T-cell (primary cell): Measurements from ENCODE around the gene CORO1C. TPM values are rescaled to one million over a fixed set of nuclear protein-coding genes. Genes with fewer than 3 reads are reported as not detected.

Experiments
- ATAC-seq, 4 experiments: fragments of 200-7000 bp in 3 of 4; fragments of 150-1000 bp in 1 of 4; cut with Tn5 transposase; replicated peaks in 1 of 4; 1 replicate in 3 of 4; 2 replicates in 1 of 4; pipeline ENCODE4 v1.10.0; 2021; ENCODE audit warnings: moderate library complexity in 3 of 4, mild to moderate bottlenecking in 2 of 4, moderate number of reproducible peaks in 1 of 4
- CTCF ChIA-PET, 2 donors: fragments of 300-600 bp; sonication (Branson Sonifier 250); formaldehyde crosslinking; loops; one replicate each; lab custom pipeline; 2022; ENCODE audit warnings: antibody characterized with exemption in 2 of 2; lab: Charles Lee
- POLR2A ChIA-PET, 2 donors: fragments of 300-600 bp; sonication (Branson Sonifier 250); formaldehyde crosslinking; loops; one replicate each; lab custom pipeline; 2022; ENCODE audit warnings: antibody characterized with exemption in 2 of 2; lab: Charles Lee
- DNase-seq, 35 experiments: peaks; one replicate each; pipeline versions ENCODE4 v3.0.0 to v3.0.0-alpha.2; 2013 to 2023
- H3K27ac ChIP-seq: one replicate; pipeline ENCODE4 v1.5.1; 2013; ENCODE audit warnings: low read length
- H3K27me3 ChIP-seq, 2 experiments: replicated peaks in 1 of 2; 1 replicate in 1 of 2; 2 replicates in 1 of 2; pipeline versions ENCODE4 v1.6.1 to v1.7.0; 2013; ENCODE audit warnings: low read length in 1 of 2, mixed read lengths in 1 of 2; ENCODE audit not compliant: control insufficient read depth in 2 of 2, insufficient read depth in 2 of 2; ENCODE audit errors: extremely low read depth in 1 of 2
- H3K36me3 ChIP-seq, 2 donors: 1 replicate in 1 of 2; 2 replicates in 1 of 2; pipeline versions ENCODE4 v1.6.1 to v1.7.0; 2013; ENCODE audit warnings: low read length in 1 of 2; ENCODE audit not compliant: control insufficient read depth in 2 of 2, insufficient read depth in 1 of 2; ENCODE audit errors: extremely low read depth in 1 of 2
- H3K4me1 ChIP-seq, 2 experiments: 1 replicate in 1 of 2; 2 replicates in 1 of 2; pipeline versions ENCODE4 v1.6.1 to v1.7.0; 2013; ENCODE audit warnings: low read length in 2 of 2, mixed read lengths in 1 of 2; ENCODE audit not compliant: insufficient read depth in 2 of 2, control insufficient read depth in 1 of 2; ENCODE audit errors: extremely low read depth in 1 of 2
- H3K4me3 ChIP-seq, 2 donors: 1 replicate in 1 of 2; 2 replicates in 1 of 2; pipeline versions ENCODE4 v1.5.1 to v1.7.0; 2013; ENCODE audit warnings: mild to moderate bottlenecking in 2 of 2, low read length in 1 of 2, moderate library complexity in 1 of 2; ENCODE audit not compliant: control insufficient read depth in 1 of 2; ENCODE audit errors: extremely low read depth in 1 of 2
- H3K9me3 ChIP-seq: 2 replicates; pipeline ENCODE4 v1.7.0; 2013
- H3K27ac Mint-ChIP-seq, 2 donors: one replicate each; pipeline ENCODE4 v1.8.0; 2020 to 2021; ENCODE audit warnings: mild to moderate bottlenecking in 2 of 2, mixed read lengths in 2 of 2
- H3K27me3 Mint-ChIP-seq, 2 donors: one replicate each; pipeline ENCODE4 v1.8.0; 2021 to 2022; ENCODE audit warnings: mixed read lengths in 2 of 2
- H3K36me3 Mint-ChIP-seq: one replicate; pipeline ENCODE4 v1.8.0; 2021; ENCODE audit warnings: mixed read lengths
- H3K4me1 Mint-ChIP-seq, 3 donors: one replicate each; pipeline ENCODE4 v1.8.0; 2020 to 2022; ENCODE audit warnings: mixed read lengths in 3 of 3, mild to moderate bottlenecking in 1 of 3
- H3K4me3 Mint-ChIP-seq, 3 donors: one replicate each; pipeline ENCODE4 v1.8.0; 2020 to 2022; ENCODE audit warnings: mild to moderate bottlenecking in 3 of 3, mixed read lengths in 3 of 3, moderate library complexity in 3 of 3
- H3K9me3 Mint-ChIP-seq, 3 donors: one replicate each; pipeline ENCODE4 v1.8.0; 2020 to 2022; ENCODE audit warnings: mixed read lengths in 3 of 3
- WGBS: methylation state at CpG from one replicate; pipeline ENCODE4 v1.1.5; 2013; ENCODE audit warnings: missing lambda C conversion rate; ENCODE audit not compliant: insufficient coverage; 5-methylcytosine and 5-hydroxymethylcytosine counted together
- total RNA-seq, 35 experiments: library from RNA in 6 of 35; stranded (reverse) in 6 of 35; fragments of 120-200 nt in 1 of 35; gene quantifications; one replicate each; pipeline versions ENCODE4 v1.2.1 to v1.2.4 and lab custom pipeline; 2013 to 2026

The CORO1C gene
- total RNA-seq, 5 donors from 2014 or later (not counting 1 experiment from before 2014, with no cell fraction given): 7.4 to 11.4 (median 8.7) TPM

DNA sequence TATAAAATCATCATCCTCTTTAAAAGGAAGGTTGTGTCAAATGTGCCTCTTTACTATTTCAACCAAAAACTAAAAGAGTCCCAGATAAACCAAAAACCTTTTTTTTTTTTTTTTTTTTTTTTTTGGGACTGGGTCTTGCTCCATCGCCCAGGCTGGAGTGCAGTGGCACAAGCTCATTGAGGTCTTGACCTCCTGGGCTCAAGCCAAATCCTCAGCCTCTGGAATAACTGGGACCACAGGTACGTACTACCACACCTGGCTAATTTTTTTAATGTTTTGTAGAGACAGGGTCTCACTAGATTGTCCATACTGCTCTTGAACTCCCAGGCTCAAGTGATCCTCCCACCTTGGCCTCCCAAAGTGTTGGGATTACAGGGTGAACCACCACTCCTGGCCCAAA is 81.2 kb downstream of the CORO1C start:
- Histone ChIP-seq H3K9me3 (no peaks in the 10 kb centered on the region), H3K36me3 (peaks cover 0 to 2% of the 10 kb centered on the region in 2 donors), H3K27me3 (no peaks in the 10 kb centered on the region), H3K4me3 (no peak overlapping the region), H3K4me1 (peaks cover 10 to 18% of the 10 kb centered on the region in 2 experiments), H3K27ac (no peak overlapping the region)
- ATAC-seq (no peak), DNase-seq (no peak)
- Mint-ChIP-seq H3K27me3 (no peaks in the 10 kb centered on the region), H3K9me3 (no peaks in the 10 kb centered on the region), H3K27ac (no peak overlapping the region), H3K4me3 (no peak overlapping the region), H3K36me3 (peaks cover 4% of the 10 kb centered on the region), H3K4me1 (peaks cover 22 to 30% (median 24%) of the 10 kb centered on the region in 3 donors)
- CTCF ChIA-PET: interaction anchor here (0.5 to 1.2 kb wide), 7 partner anchors 14 to 505 kb away, joined by 3 to 6 read pairs (median 5); no protein-coding TSS in a partner anchor
- POLR2A ChIA-PET: no interaction called here
- no CpG with 5 or more reads among the region's 2 CpGs for WGBS

DNA sequence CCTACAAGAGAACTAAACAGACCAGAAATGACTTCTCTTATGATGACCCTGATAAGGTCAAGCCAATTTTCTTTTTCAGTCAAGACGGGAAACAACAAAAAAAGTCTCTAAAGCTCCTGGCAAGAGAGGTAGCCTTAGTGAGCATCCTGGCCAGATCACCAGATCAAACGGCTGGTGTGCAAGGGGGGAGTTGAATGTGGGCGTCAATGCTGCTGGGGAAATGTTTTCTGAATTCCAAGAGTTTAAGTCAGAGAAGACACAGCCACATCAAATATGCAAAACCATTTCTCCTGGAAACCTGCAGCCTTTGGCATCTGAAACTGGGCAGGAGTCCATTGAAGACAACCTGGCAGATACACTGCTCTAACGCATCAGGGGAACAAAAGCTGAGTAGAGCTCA is 81.6 kb downstream of the CORO1C start:
- H3K9me3 ChIP-seq: no peaks in the 10 kb centered on the region

DNA sequence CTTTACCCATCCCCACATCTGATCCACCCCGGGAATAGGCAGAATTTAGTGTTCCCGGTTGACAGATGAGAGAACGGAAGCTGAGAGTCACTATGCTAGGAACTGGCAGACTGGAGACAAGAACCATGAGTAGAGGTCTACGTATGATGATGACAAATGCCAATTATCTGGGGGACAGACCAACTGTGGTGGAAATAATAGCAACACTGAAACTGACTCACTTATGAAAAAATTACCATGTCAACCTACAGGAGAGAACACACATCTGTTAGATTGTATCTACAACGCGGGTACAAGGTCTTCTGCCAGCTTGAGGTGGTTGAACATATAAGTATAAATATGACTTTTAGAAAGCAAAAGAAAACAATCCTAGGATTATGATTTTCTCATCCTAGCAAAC is 82.2 kb downstream of the CORO1C start:
- no CpG with 5 or more reads among the region's 6 CpGs for WGBS
- Histone ChIP-seq H3K27ac (no peak overlapping the region), H3K9me3 (no peaks in the 10 kb centered on the region), H3K27me3 (no peaks in the 10 kb centered on the region), H3K36me3 (peaks cover 0 to 2% of the 10 kb centered on the region in 2 donors), H3K4me1 (peaks cover 15 to 26% of the 10 kb centered on the region in 2 experiments), H3K4me3 (no peak overlapping the region)
- Mint-ChIP-seq H3K36me3 (peaks cover 4% of the 10 kb centered on the region), H3K9me3 (no peaks in the 10 kb centered on the region), H3K4me3 (no peak overlapping the region), H3K27ac (no peak overlapping the region), H3K4me1 (peaks cover 27 to 37% (median 27%) of the 10 kb centered on the region in 3 donors), H3K27me3 (no peaks in the 10 kb centered on the region)
- DNase-seq: no peak
- ChIA-PET CTCF (interaction anchor here in 1 of 2 donors (0.6 to 1.2 kb wide), 2 partner anchors 15 to 129 kb away, joined by 4 to 5 read pairs; no protein-coding TSS in a partner anchor), POLR2A (no interaction called here)
- no peak for ATAC-seq

More for the DNA sequence above, 81.6 kb downstream of the CORO1C start:
- WGBS: no CpG with 5 or more reads among the region's 4 CpGs
- H3K4me3 ChIP-seq: no peak overlapping the region
- peaks cover 0 to 2% of the 10 kb centered on the region in 2 donors for H3K36me3 ChIP-seq
- Mint-ChIP-seq H3K36me3 (peaks cover 4% of the 10 kb centered on the region), H3K27me3 (no peaks in the 10 kb centered on the region), H3K27ac (peak overlapping the region in 1 of 2 donors; percentile 18), H3K9me3 (no peaks in the 10 kb centered on the region), H3K4me1 (peaks cover 25 to 34% (median 26%) of the 10 kb centered on the region in 3 donors), H3K4me3 (no peak overlapping the region)
- H3K4me1 ChIP-seq: peaks cover 13 to 22% of the 10 kb centered on the region in 2 experiments
- ChIA-PET CTCF (interaction anchor here (0.5 to 1.2 kb wide), 7 partner anchors 15 to 506 kb away, joined by 3 to 6 read pairs (median 5); no protein-coding TSS in a partner anchor), POLR2A (no interaction called here)
- ATAC-seq (no peak), DNase-seq (no peak)
- no peak overlapping the region for H3K27ac ChIP-seq
- no peaks in the 10 kb centered on the region for H3K27me3 ChIP-seq

DNA sequence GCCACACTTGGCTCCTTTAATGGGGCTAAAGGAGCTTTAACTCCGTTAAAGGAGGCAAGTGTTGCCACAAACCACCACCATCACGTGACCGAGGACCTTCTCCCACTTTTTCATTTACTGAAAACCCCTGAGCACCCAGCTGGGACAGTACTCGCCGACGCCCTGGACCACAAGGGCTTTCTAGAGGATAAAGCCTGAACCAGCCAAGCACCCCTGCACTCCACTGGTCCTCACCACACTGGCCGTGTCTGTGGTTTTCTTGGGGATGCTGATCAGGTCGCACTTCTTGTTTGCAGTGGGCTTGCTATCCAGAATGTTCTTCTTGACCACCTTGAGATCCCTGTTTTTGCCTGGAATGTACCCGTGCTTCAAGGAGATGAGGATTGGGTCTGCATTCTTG is 82.9 kb downstream of the CORO1C start:
- peaks cover 4% of the 10 kb centered on the region for H3K36me3 Mint-ChIP-seq
- Histone ChIP-seq H3K36me3 (peaks cover 0 to 2% of the 10 kb centered on the region in 2 donors), H3K9me3 (no peaks in the 10 kb centered on the region), H3K4me3 (no peak overlapping the region), H3K27ac (no peak overlapping the region), H3K27me3 (no peaks in the 10 kb centered on the region), H3K4me1 (peaks cover 15 to 28% of the 10 kb centered on the region in 2 experiments)
- WGBS: 100% methylated on average over 5 of the region's 9 CpGs
- CTCF ChIA-PET: interaction anchor here in 1 of 2 donors (3.2 kb wide), 1 partner anchor 14 kb away, joined by 20 read pairs; the partner anchor contains the start of gene SELPLG
- DNase-seq (no peak), ATAC-seq (no peak)
- H3K9me3 Mint-ChIP-seq: no peaks in the 10 kb centered on the region
- no peaks in the 10 kb centered on the region for H3K27me3 Mint-ChIP-seq
- no peak overlapping the region for H3K4me3 Mint-ChIP-seq
- H3K27ac Mint-ChIP-seq: no peak overlapping the region
- H3K4me1 Mint-ChIP-seq: peaks cover 27 to 36% (median 31%) of the 10 kb centered on the region in 3 donors
- POLR2A ChIA-PET: no interaction called here

DNA sequence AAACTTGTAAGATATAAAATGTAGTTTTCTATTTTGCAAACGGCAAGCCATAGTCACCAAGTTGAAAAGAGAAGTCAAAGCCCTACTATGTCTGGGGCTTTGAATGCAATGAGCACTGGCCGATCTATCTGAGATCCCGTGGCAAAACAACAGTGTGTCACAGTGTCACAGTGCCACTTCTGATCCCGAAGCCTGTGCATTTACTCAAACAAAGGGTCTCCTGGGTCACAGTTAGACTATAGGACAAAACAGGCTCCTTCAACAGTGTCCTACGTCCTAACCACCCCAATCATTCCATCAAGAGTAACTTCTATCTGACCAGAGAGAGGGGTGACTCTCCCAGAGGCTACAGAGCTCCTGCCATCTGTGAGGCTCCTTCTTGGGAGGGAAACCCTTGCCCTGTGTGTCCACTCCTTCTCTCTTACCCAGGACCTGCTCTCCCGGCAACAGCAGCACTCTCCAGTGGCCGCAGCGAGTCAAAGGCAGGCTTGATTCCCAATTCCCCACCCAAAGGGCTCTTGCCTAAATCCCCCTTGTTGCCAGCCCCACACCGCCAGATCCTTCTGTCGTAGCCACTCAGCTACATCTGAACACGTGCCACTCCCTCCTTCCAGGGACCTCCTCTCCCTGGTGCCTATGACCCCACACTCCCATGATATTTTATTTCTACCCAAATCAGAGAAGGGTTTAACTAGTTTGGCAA is 83.6 kb downstream of the CORO1C start:
- H3K27ac Mint-ChIP-seq: peak overlapping the region in 1 of 2 donors; percentile 13
- no peaks in the 10 kb centered on the region for H3K9me3 Mint-ChIP-seq
- H3K4me1 Mint-ChIP-seq: peaks cover 27 to 33% (median 31%) of the 10 kb centered on the region in 3 donors
- ATAC-seq (no peak), DNase-seq (no peak)
- H3K4me3 Mint-ChIP-seq: peak overlapping the region in 1 of 3 donors; percentile 37
- WGBS: 94% methylated on average over 9 of the region's 11 CpGs
- no peak overlapping the region for H3K4me3 ChIP-seq
- no peaks in the 10 kb centered on the region for H3K9me3 ChIP-seq
- H3K27me3 Mint-ChIP-seq: no peaks in the 10 kb centered on the region
- no peak overlapping the region for H3K27ac ChIP-seq
- POLR2A ChIA-PET: no interaction called here
- no peaks in the 10 kb centered on the region for H3K27me3 ChIP-seq
- CTCF ChIA-PET: interaction anchor here (1.2 to 3.2 kb wide), 3 partner anchors 13 to 39 kb away, joined by 7 to 20 read pairs (median 8); partner anchors contain the start of gene SELPLG (in 1 of the 2)
- peaks cover 0 to 2% of the 10 kb centered on the region in 2 donors for H3K36me3 ChIP-seq
- peaks cover 15 to 30% of the 10 kb centered on the region in 2 experiments for H3K4me1 ChIP-seq
- peaks cover 4% of the 10 kb centered on the region for H3K36me3 Mint-ChIP-seq
